CD14-positive monocyte (primary cell): ENCODE measurements around the gene ABCA3. TPM values are rescaled to one million over a fixed set of nuclear protein-coding genes. Genes with fewer than 3 reads are reported as not detected.
"Not testable (repeated sequence)": the region's sequence is repeated elsewhere in the genome, so short reads cannot be mapped to it uniquely, and the experiment has no call there.

Source experiments
- DNase-seq, 3 donors: peaks; one replicate each; pipeline ENCODE4 v3.0.0-alpha.2; 2011 to 2022
- H2AFZ ChIP-seq: 2 replicates; pipeline ENCODE4 v1.6.0; 2012; ENCODE audit warnings: mild to moderate bottlenecking, low read depth, low read length, inconsistent platforms; ENCODE audit not compliant: insufficient read depth, poor library complexity, severe bottlenecking
- H3K27ac ChIP-seq, 2 donors: 1 replicate in 1 of 2; 2 replicates in 1 of 2; pipeline ENCODE4 v1.5.1; 2012 to 2013; ENCODE audit warnings: low read length in 2 of 2, control low read depth in 1 of 2, inconsistent platforms in 1 of 2, low read depth in 1 of 2, mild to moderate bottlenecking in 1 of 2
- H3K27me3 ChIP-seq, 2 donors: one replicate each; pipeline versions ENCODE4 v1.6.0 to v1.6.1; 2011 to 2013; ENCODE audit warnings: low read length in 2 of 2; ENCODE audit not compliant: control insufficient read depth in 2 of 2, insufficient read depth in 2 of 2
- H3K36me3 ChIP-seq, 2 donors: replicated peaks in 1 of 2; 1 replicate in 1 of 2; 2 replicates in 1 of 2; pipeline versions ENCODE4 v1.5.1 to v1.6.1; 2012 to 2013; ENCODE audit warnings: low read length in 2 of 2, control low read depth in 1 of 2, inconsistent platforms in 1 of 2, mild to moderate bottlenecking in 1 of 2; ENCODE audit not compliant: insufficient read depth in 2 of 2, control insufficient read depth in 1 of 2
- H3K4me1 ChIP-seq, 2 donors: 1 replicate in 1 of 2; 2 replicates in 1 of 2; pipeline versions ENCODE4 v1.5.1 to v1.6.1; 2012 to 2013; ENCODE audit warnings: low read length in 2 of 2, control low read depth in 1 of 2, inconsistent platforms in 1 of 2, mild to moderate bottlenecking in 1 of 2, moderate library complexity in 1 of 2; ENCODE audit not compliant: insufficient read depth in 2 of 2, control insufficient read depth in 1 of 2
- H3K4me2 ChIP-seq: replicated peaks from 2 replicates; pipeline ENCODE3; 2012; ENCODE audit warnings: low read length, moderate library complexity, mild to moderate bottlenecking; ENCODE audit not compliant: poor library complexity, severe bottlenecking; ENCODE audit errors: extremely low read depth
- H3K4me3 ChIP-seq, 3 experiments: fragments of 200-600 bp in 1 of 3; sonication (generic) in 1 of 3; replicated peaks in 1 of 3; 1 replicate in 2 of 3; 2 replicates in 1 of 3; pipeline ENCODE4 v1.5.1; 2011 to 2013; ENCODE audit warnings: low read length in 3 of 3, mild to moderate bottlenecking in 3 of 3, control low read depth in 2 of 3, low read depth in 2 of 3, inconsistent platforms in 1 of 3, moderate library complexity in 1 of 3
- H3K79me2 ChIP-seq: 2 replicates; pipeline ENCODE4 v1.6.0; 2012; ENCODE audit warnings: mild to moderate bottlenecking, control low read depth, inconsistent platforms, low read length, moderate library complexity; ENCODE audit not compliant: insufficient read depth
- H3K9ac ChIP-seq: 2 replicates; pipeline ENCODE4 v1.6.0; 2017; ENCODE audit warnings: low read length, mild to moderate bottlenecking; ENCODE audit not compliant: insufficient read depth, poor library complexity, severe bottlenecking
- H3K9me3 ChIP-seq, 2 donors: replicated peaks in 1 of 2; 1 replicate in 1 of 2; 2 replicates in 1 of 2; pipeline versions ENCODE4 v1.5.1 to v1.6.1; 2012 to 2013; ENCODE audit warnings: low read length in 2 of 2, control low read depth in 1 of 2; ENCODE audit not compliant: control insufficient read depth in 1 of 2, insufficient read depth in 1 of 2
- H4K20me1 ChIP-seq: 2 replicates; pipeline ENCODE4 v1.6.0; 2012; ENCODE audit warnings: mild to moderate bottlenecking, low read length, control low read depth, moderate library complexity; ENCODE audit not compliant: insufficient read depth
- H3K27ac Mint-ChIP-seq, 7 donors: one replicate each; pipeline ENCODE4 v1.8.0; 2020; ENCODE audit warnings: mild to moderate bottlenecking in 7 of 7, mixed read lengths in 7 of 7, moderate library complexity in 6 of 7, inconsistent platforms in 2 of 7
- H3K27me3 Mint-ChIP-seq, 3 donors: one replicate each; pipeline ENCODE4 v1.8.0; 2021 to 2022; ENCODE audit warnings: low read depth in 3 of 3, mild to moderate bottlenecking in 3 of 3, mixed read lengths in 3 of 3, moderate library complexity in 3 of 3, inconsistent platforms in 1 of 3
- H3K36me3 Mint-ChIP-seq, 2 donors: one replicate each; pipeline ENCODE4 v1.8.0; 2020; ENCODE audit warnings: mixed read lengths in 2 of 2, inconsistent platforms in 1 of 2, mild to moderate bottlenecking in 1 of 2
- H3K4me1 Mint-ChIP-seq: one replicate; pipeline ENCODE4 v1.8.0; 2020; ENCODE audit warnings: mild to moderate bottlenecking, mixed read lengths
- H3K4me3 Mint-ChIP-seq, 2 donors: one replicate each; pipeline ENCODE4 v1.8.0; 2020; ENCODE audit warnings: mild to moderate bottlenecking in 2 of 2, mixed read lengths in 2 of 2, moderate library complexity in 1 of 2
- H3K9me3 Mint-ChIP-seq, 7 donors: one replicate each; pipeline ENCODE4 v1.8.0; 2020 to 2022; ENCODE audit warnings: mixed read lengths in 7 of 7, mild to moderate bottlenecking in 6 of 7, moderate library complexity in 6 of 7, inconsistent platforms in 2 of 7
- CTCF ChIP-seq: fragments of 200-600 bp; IDR thresholded peaks from one replicate; pipeline ENCODE4 v1.8.0; 2022; ENCODE audit warnings: antibody characterized with exemption, mild to moderate bottlenecking
- WGBS: methylation state at CpG from one replicate; pipeline ENCODE4 v1.1.5; 2013; ENCODE audit warnings: missing lambda C conversion rate; ENCODE audit not compliant: insufficient coverage; 5-methylcytosine and 5-hydroxymethylcytosine counted together
- intact Hi-C, 2 donors: fragments of 100-400 bp; cut with micrococcal nuclease; formaldehyde crosslinking; loops; one replicate each; pipeline versions ENCODE4 v1.15.0 to v1.15.1; 2023
- polyA plus RNA-seq, 3 donors: library from polyadenylated mRNA; depleted of rRNA in 1 of 3; unstranded in 2 of 3; stranded (reverse) in 1 of 3; fragments of 300-500 nt in 2 of 3; fragments of >200 nt in 1 of 3; fragmentation: Illumina TruSeq in 2 of 3; gene quantifications; 1 replicate in 2 of 3; 2 replicates in 1 of 3; pipeline ENCODE4 v1.2.3, GENCODE V29; 2012 to 2021

The ABCA3 gene
- polyA plus RNA-seq, 3 donors: 0.06 to 1.2 (median 0.68) TPM

DNA sequence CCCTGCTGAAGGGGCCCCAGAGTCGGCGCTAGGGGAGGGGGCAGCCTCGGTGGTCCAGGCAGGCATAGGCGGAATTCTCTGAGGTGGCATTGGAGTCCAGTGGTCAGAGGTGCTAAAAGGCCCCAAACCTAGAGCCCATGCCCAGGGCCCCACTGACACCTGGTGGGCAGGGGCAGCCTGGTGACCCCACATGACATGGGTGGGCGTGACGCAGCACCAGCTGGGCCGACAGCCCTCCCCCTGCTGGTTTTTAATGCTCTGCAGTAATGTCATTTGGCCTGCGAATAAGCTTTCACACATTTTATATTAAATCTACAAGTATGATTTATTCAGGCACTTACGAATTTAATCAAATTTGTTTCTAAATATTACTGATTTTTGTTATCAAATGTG, 70.5 kb downstream of the ABCA3 start:
- Histone ChIP-seq H3K9me3 (no peaks in the 10 kb centered on the region), H3K9ac (peak overlapping the region; percentile 89), H3K79me2 (peaks cover 45% of the 10 kb centered on the region)

GRCh38 chr16:2267913-2268666, 72.4 kb downstream of the ABCA3 start, which contains the start of gene RNPS1:
RNPS1 (minus strand) TSS chr16:2268126; CDS start chr16:2264643, 3,483 bp downstream.
- H4K20me1 ChIP-seq: peaks cover 44% of the 10 kb centered on the region
- H3K27ac ChIP-seq: peak within 1 kb of the TSS; percentile 92 to 97
- peak within 1 kb of the TSS; percentile 94 for H3K4me2 ChIP-seq
- Mint-ChIP-seq H3K9me3 (no peaks in the 10 kb centered on the region), H3K4me1 (peaks cover 39% of the 10 kb centered on the region), H3K27ac (peak within 1 kb of the TSS; percentile 95 to 100 (median 99)), H3K4me3 (peak within 1 kb of the TSS; percentile 86 to 96), H3K27me3 (peaks cover 0 to 4% (median 2%) of the 10 kb centered on the region in 3 donors), H3K36me3 (peaks cover 16 to 23% of the 10 kb centered on the region in 2 donors)
- peaks cover 27 to 41% of the 10 kb centered on the region in 2 donors for H3K4me1 ChIP-seq
- H3K9ac ChIP-seq: peak within 1 kb of the TSS; percentile 89
- H3K4me3 ChIP-seq: peak within 1 kb of the TSS; percentile 67 to 88 (median 72)
- H3K36me3 ChIP-seq: peaks cover 13 to 19% of the 10 kb centered on the region in 2 donors
- TF ChIP-seq CTCF: no peak
- H3K79me2 ChIP-seq: peaks cover 64% of the 10 kb centered on the region
- no peaks in the 10 kb centered on the region for H3K27me3 ChIP-seq
- H3K9me3 ChIP-seq: no peaks in the 10 kb centered on the region
- H2AFZ ChIP-seq: peak within 1 kb of the TSS; percentile 84
- peak; percentile 93 to 98 (median 96) for DNase-seq
- intact Hi-C loops: loop anchor here (5.0 kb wide), 3 partner anchors 46 to 239 kb away; partner anchors contain the start of genes MLST8 (in 2 of the 2) and E4F1 (in 1 of the 2)
- WGBS: under 1% methylated on average over 88 of the region's 88 CpGs

More for the DNA sequence above, 70.5 kb downstream of the ABCA3 start:
- no peaks in the 10 kb centered on the region for H3K27me3 ChIP-seq
- intact Hi-C loops: loop anchor here in 1 of 2 donors (10.0 kb wide), 1 partner anchor 235 kb away; no protein-coding TSS in a partner anchor
- H3K36me3 Mint-ChIP-seq: peaks cover 2 to 8% of the 10 kb centered on the region in 2 donors
- H4K20me1 ChIP-seq: peaks cover 25% of the 10 kb centered on the region
- H3K27ac Mint-ChIP-seq: no peak overlapping the region
- no peak for DNase-seq
- WGBS: 94% methylated on average over 7 of the region's 9 CpGs
- H3K4me1 Mint-ChIP-seq: peaks cover 36% of the 10 kb centered on the region
- no peak overlapping the region for H3K4me3 Mint-ChIP-seq
- H3K4me3 ChIP-seq: no peak overlapping the region
- H3K4me1 ChIP-seq: peaks cover 27 to 43% of the 10 kb centered on the region in 2 donors
- peak overlapping the region; percentile 94 for H3K4me2 ChIP-seq
- H3K27me3 Mint-ChIP-seq: peaks cover 0 to 4% (median 2%) of the 10 kb centered on the region in 3 donors
- H3K36me3 ChIP-seq: no peaks in the 10 kb centered on the region
- no peak overlapping the region for H3K27ac ChIP-seq
- H3K9me3 Mint-ChIP-seq: no peaks in the 10 kb centered on the region
- H2AFZ ChIP-seq: no peak overlapping the region
- no peak for TF ChIP-seq CTCF

DNA sequence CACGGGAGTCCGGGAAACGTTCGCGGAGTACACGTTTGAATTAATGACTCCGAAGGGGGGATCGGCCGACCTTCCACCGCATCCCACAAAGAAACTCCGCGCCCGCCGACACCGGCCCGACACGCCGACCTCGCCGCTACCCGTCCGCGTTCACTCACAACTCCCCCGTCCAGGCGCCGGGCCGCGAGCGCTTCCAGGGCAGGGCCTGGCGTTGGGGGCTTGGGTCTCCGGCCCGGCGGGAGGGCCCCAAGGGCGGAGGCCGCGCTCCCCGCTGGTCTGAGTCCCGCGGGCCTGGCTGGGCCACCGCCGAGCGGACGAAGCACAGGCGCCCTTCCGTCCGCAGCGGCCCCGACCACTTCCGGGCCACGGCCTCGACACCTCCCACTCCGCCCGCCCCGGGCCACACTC, 73.0 kb downstream of the ABCA3 start:
- H3K27me3 Mint-ChIP-seq, H3K27me3 ChIP-seq, H3K9me3 Mint-ChIP-seq, H3K9me3 ChIP-seq: not testable (repeated sequence)
- H2AFZ ChIP-seq: peak overlapping the region; percentile 84
- H3K36me3 ChIP-seq: peaks cover 19 to 25% of the 10 kb centered on the region in 2 donors
- intact Hi-C loops: loop anchor here (5.0 kb wide), 3 partner anchors 45 to 240 kb away; partner anchors contain the start of genes MLST8 (in 2 of the 2) and E4F1 (in 1 of the 2)
- peak overlapping the region; percentile 95 to 100 (median 99) for H3K27ac Mint-ChIP-seq
- peaks cover 21 to 29% of the 10 kb centered on the region in 2 donors for H3K36me3 Mint-ChIP-seq
- peaks cover 50% of the 10 kb centered on the region for H4K20me1 ChIP-seq
- peak overlapping the region; percentile 67 to 88 (median 72) for H3K4me3 ChIP-seq
- H3K4me1 Mint-ChIP-seq: peaks cover 34% of the 10 kb centered on the region
- peak in 1 of 3 donors; percentile 66 for DNase-seq
- peak overlapping the region; percentile 94 for H3K4me2 ChIP-seq
- H3K27ac ChIP-seq: peak overlapping the region; percentile 92 to 97
- peaks cover 70% of the 10 kb centered on the region for H3K79me2 ChIP-seq
- H3K4me1 ChIP-seq: peaks cover 24 to 35% of the 10 kb centered on the region in 2 donors
- WGBS: under 1% methylated on average over 54 of the region's 54 CpGs
- peak overlapping the region; percentile 89 for H3K9ac ChIP-seq
- H3K4me3 Mint-ChIP-seq: peak overlapping the region; percentile 86 to 96
